Measurements from ENCODE around the gene MC1R.

Gene MC1R

GRCh38 chr16:89898201-89898967, 20.3 kb upstream of the MC1R start:
- WGBS = 97% methylated on average over 36 of the region's 36 CpGs

DNA sequence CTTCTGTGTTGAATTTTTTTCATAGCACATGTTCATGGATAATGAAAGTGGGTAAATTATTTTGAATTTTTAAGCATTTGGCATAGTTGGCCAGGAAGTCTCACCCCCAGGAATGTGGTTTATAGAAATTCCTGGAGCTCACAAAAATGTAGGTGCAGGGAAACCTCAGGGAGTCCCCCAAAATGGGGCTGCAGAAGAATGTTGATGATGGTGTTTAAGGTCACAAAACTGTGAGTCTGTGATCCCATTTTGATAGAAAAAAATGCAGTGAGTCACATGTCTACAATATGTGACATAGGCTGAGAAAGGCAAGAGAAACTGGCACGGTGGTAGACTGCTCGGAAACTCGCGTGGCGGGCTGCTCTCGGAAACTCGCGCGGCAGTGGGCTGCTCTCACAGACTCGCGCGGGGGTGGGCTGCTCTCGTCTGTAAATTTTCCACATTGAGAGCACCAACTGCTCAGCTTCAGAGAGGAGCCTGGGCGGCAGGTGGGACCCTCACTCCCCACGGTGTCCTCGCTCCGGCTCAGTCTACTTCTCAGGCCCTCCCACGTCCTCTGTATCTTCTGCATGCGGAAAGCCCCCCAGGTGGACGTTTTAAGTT, 18.7 kb upstream of the MC1R start:
- Histone ChIP-seq H3K27ac (ENCODE audit: low read depth, low read length) (no peak overlapping the region), H3K4me3 (ENCODE audit: low read length) (no peak overlapping the region), H3K27me3 (ENCODE audit: insufficient read depth, low read length) (no peaks in the 10 kb centered on the region), H3K9ac (ENCODE audit: low read depth, low read length) (no peak overlapping the region), H3K9me3 (ENCODE audit: insufficient read depth, low read depth, low read length) (no peaks in the 10 kb centered on the region), H3K4me1 (ENCODE audit: insufficient read depth, low read length) (no peaks in the 10 kb centered on the region), H3K36me3 (ENCODE audit: insufficient read depth, low read length) (peaks cover 72% of the 10 kb centered on the region)
- 96% methylated on average over 20 of the region's 20 CpGs for WGBS

More at GRCh38 chr16:89898201-89898967, 20.3 kb upstream of the MC1R start:
- H3K4me3 ChIP-seq (ENCODE audit: low read length) = no peak overlapping the region
- no peak overlapping the region for H3K9ac ChIP-seq (ENCODE audit: low read depth, low read length)
- H3K4me1 ChIP-seq (ENCODE audit: insufficient read depth, low read length) = no peaks in the 10 kb centered on the region
- H3K9me3 ChIP-seq (ENCODE audit: insufficient read depth, low read depth, low read length) = no peaks in the 10 kb centered on the region
- H3K27me3 ChIP-seq (ENCODE audit: insufficient read depth, low read length) = no peaks in the 10 kb centered on the region
- H3K27ac ChIP-seq (ENCODE audit: low read depth, low read length) = no peak overlapping the region
- H3K36me3 ChIP-seq (ENCODE audit: insufficient read depth, low read length) = peaks cover 72% of the 10 kb centered on the region

DNA sequence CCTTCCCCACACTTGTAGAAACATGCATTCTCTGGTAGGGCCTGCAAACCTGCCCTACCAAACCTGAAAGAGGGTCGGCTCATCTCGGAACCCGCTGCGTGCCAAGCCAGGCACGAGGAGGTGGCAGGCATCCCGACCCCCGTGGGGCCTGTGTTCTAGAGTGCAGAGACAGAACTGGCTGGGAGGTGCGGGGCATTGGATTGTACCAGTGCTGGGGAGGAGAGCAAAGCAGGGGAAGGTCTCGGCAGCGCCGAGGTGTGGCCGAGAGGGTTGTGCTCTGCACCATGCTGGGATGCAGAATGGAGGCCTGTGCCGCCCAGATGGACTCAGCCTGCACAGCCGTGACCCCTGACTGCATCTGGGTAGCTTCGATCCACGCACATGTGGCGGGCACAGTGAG, 17.8 kb upstream of the MC1R start:
- no peak overlapping the region for H3K9ac ChIP-seq (ENCODE audit: low read depth, low read length)
- peaks cover 74% of the 10 kb centered on the region for H3K36me3 ChIP-seq (ENCODE audit: insufficient read depth, low read length)
- no peaks in the 10 kb centered on the region for H3K9me3 ChIP-seq (ENCODE audit: insufficient read depth, low read depth, low read length)
- no peaks in the 10 kb centered on the region for H3K27me3 ChIP-seq (ENCODE audit: insufficient read depth, low read length)
- no peaks in the 10 kb centered on the region for H3K4me1 ChIP-seq (ENCODE audit: insufficient read depth, low read length)
- WGBS = 95% methylated on average over 17 of the region's 17 CpGs
- no peak overlapping the region for H3K27ac ChIP-seq (ENCODE audit: low read depth, low read length)
- no peak overlapping the region for H3K4me3 ChIP-seq (ENCODE audit: low read length)

- H3K27ac ChIP-seq (ENCODE audit: low read depth, low read length) = no peak overlapping the region
- 96% methylated on average over 11 of the region's 11 CpGs for WGBS
- no peak overlapping the region for H3K4me3 ChIP-seq (ENCODE audit: low read length)
- H3K27me3 ChIP-seq (ENCODE audit: insufficient read depth, low read length) = no peaks in the 10 kb centered on the region
- H3K4me1 ChIP-seq (ENCODE audit: insufficient read depth, low read length) = no peaks in the 10 kb centered on the region
- H3K36me3 ChIP-seq (ENCODE audit: insufficient read depth, low read length) = peaks cover 73% of the 10 kb centered on the region
- H3K9ac ChIP-seq (ENCODE audit: low read depth, low read length) = no peak overlapping the region
- H3K9me3 ChIP-seq (ENCODE audit: insufficient read depth, low read depth, low read length) = peaks cover 2% of the 10 kb centered on the region; the same call in 1 of the 2 replicates
Observed at GRCh38 chr16:89902980-89903379, 15.7 kb upstream of the MC1R start.

- Histone ChIP-seq H3K9me3 (ENCODE audit: insufficient read depth, low read depth, low read length) (peaks cover 2% of the 10 kb centered on the region; the same call in 1 of the 2 replicates), H3K4me3 (ENCODE audit: low read length) (no peak overlapping the region), H3K36me3 (ENCODE audit: insufficient read depth, low read length) (peaks cover 70% of the 10 kb centered on the region)
Observed at GRCh38 chr16:89903908-89904515, 14.7 kb upstream of the MC1R start.

DNA sequence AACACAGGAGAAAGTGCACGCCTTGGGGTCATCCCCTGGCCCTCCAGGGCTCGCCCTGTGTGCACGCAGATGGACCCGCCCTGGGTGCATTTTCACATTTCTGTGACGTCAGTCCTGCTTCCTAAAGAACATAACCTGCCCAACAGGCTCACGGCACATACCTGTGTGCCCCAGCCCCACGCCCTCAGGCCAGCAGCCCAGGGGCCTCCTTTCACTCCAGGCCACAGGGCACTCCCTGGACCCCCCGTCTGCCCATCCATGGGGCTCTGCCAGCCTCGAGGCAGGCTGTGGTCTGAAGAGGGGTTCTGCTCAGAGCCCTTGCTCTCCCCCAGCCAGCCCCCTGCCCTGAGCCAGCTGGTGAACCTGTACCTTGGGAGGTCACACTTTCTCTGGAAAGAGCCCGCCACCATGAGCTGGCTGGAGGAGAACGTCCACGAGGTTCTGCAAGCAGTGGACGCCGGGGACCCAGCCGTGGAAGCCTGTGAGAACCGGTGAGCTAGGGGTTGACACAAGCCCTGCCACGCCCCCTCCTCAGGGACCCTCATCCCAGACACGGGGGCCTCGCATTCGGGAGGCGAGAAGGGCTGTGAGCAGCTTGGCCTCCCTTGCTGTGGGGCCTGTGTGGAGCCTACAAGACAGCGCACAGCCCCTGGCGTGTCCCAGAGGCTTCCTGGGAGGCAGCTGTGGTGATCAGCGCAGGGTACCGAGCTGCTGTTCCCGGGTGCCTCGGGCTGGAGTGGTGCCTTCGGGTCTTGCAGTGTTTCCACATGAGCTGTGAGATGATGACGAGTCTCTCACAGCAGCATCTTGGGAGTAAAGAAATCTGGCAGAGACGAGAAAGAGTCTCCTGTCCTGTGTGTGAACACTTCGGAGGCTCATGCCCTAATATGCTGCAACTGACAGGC, 13.8 kb upstream of the MC1R start:
- Histone ChIP-seq H3K9ac (ENCODE audit: low read depth, low read length) (no peak overlapping the region), H3K36me3 (ENCODE audit: insufficient read depth, low read length) (peaks cover 66% of the 10 kb centered on the region), H3K4me3 (ENCODE audit: low read length) (no peak overlapping the region), H3K27ac (ENCODE audit: low read depth, low read length) (no peak overlapping the region), H3K9me3 (ENCODE audit: insufficient read depth, low read depth, low read length) (peaks cover 2% of the 10 kb centered on the region; the same call in 1 of the 2 replicates), H3K4me1 (ENCODE audit: insufficient read depth, low read length) (no peaks in the 10 kb centered on the region; the same call in 1 of the 2 replicates), H3K27me3 (ENCODE audit: insufficient read depth, low read length) (no peaks in the 10 kb centered on the region)
- WGBS = 94% methylated on average over 31 of the region's 31 CpGs

More at GRCh38 chr16:89903908-89904515, 14.7 kb upstream of the MC1R start:
- Histone ChIP-seq H3K9ac (ENCODE audit: low read depth, low read length) (no peak overlapping the region), H3K4me1 (ENCODE audit: insufficient read depth, low read length) (no peaks in the 10 kb centered on the region), H3K27me3 (ENCODE audit: insufficient read depth, low read length) (no peaks in the 10 kb centered on the region), H3K27ac (ENCODE audit: low read depth, low read length) (no peak overlapping the region)
- 96% methylated on average over 19 of the region's 19 CpGs for WGBS

- Histone ChIP-seq H3K36me3 (ENCODE audit: insufficient read depth, low read length) (peaks cover 58% of the 10 kb centered on the region), H3K9ac (ENCODE audit: low read depth, low read length) (no peak overlapping the region), H3K4me1 (ENCODE audit: insufficient read depth, low read length) (no peaks in the 10 kb centered on the region; the same call in 1 of the 2 replicates), H3K4me3 (ENCODE audit: low read length) (no peak overlapping the region), H3K27me3 (ENCODE audit: insufficient read depth, low read length) (no peaks in the 10 kb centered on the region), H3K27ac (ENCODE audit: low read depth, low read length) (no peak overlapping the region), H3K9me3 (ENCODE audit: insufficient read depth, low read depth, low read length) (peaks cover 2% of the 10 kb centered on the region; the same call in 1 of the 2 replicates)
- WGBS = 95% methylated on average over 23 of the region's 23 CpGs
Observed at GRCh38 chr16:89905511-89906139, 13.0 kb upstream of the MC1R start.

DNA sequence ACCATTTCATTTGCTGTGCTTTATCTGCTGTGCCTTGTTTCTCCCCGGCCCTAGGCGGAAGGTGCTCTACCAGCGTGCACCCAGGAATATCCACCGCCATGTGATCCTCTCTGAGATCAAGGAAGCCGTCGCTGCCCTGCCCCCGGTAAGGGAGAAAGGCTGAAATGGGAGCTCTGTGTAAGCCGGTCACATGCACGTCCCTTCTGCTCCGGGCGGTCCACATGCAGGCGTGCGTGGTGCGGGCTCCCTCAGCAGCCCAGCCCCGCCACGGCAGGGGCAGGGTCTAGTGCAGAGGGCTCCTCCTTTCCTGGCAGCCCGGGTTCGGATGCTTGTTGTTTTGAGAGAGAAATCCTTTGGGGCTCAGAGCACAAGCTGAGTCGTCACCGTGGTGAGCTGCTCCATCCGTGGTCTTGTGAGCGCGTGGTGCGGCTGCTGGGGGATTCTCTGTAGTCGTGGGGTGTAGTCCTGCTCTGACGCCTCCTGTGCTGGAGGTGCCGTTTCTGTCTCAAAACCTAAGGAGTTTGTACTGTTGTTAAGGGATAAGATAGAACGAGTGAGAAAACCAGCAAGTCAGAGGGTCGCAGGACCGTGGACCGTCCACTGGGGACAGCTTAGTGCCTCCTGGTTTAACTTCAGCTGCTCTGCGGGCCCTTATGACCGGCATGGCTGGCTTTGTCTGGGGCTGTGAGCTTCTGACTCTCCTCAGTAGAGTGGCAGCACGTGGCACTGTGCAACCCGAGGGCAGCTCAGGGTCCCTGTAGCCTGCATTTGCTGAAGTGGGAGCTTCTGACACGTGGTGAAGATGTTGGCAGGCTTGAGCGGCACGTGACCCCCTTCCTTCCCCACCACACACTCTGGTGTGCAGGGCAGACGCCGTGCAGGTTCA, 12.3 kb upstream of the MC1R start:
- Histone ChIP-seq H3K27ac (ENCODE audit: low read depth, low read length) (no peak overlapping the region), H3K4me1 (ENCODE audit: insufficient read depth, low read length) (no peaks in the 10 kb centered on the region; the same call in 1 of the 2 replicates), H3K4me3 (ENCODE audit: low read length) (no peak overlapping the region), H3K27me3 (ENCODE audit: insufficient read depth, low read length) (no peaks in the 10 kb centered on the region), H3K9ac (ENCODE audit: low read depth, low read length) (no peak overlapping the region), H3K9me3 (ENCODE audit: insufficient read depth, low read depth, low read length) (peaks cover 2% of the 10 kb centered on the region; the same call in 1 of the 2 replicates), H3K36me3 (ENCODE audit: insufficient read depth, low read length) (peaks cover 56% of the 10 kb centered on the region)
- WGBS = 95% methylated on average over 40 of the region's 40 CpGs

DNA sequence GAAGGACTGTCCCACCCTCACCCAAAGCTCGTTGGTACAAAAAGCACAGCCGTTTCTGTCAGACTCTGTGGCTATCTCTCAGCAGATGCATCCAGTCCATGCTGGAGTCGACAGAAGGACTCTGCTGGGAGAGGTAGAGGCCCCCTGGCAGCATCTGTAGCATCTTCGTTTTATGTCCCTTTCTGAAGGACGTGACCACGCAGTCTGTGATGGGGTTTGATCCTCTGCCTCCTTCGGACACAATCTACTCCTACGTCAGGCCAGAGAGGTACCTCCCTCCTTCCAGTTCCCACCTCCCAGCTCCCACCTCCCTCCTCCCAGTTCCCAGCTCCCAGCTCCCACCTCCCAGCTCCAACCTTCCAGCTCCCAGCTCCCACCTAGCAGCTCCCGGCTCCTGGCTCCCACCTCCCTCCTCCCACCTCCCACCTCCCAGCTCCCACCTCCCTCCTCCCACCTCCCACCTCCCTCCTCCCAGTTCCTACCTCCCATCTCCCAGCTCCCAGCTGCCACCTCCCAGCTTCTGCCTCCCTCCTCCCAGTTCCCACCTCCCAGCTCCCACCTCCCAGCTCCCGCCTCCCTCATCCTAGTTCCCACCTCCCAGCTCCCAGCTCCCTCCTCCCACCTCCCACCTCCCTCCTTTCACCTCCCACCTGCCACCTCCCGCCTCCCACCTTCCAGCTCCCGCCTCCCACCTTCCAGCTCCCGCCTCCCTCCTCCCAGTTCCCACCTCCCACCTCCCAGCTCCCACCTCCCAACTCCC, 11.4 kb upstream of the MC1R start:
- Histone ChIP-seq H3K36me3 (ENCODE audit: insufficient read depth, low read length) (peaks cover 56% of the 10 kb centered on the region), H3K27ac (ENCODE audit: low read depth, low read length) (no peak overlapping the region), H3K27me3 (ENCODE audit: insufficient read depth, low read length) (no peaks in the 10 kb centered on the region), H3K4me3 (ENCODE audit: low read length) (no peak overlapping the region), H3K9ac (ENCODE audit: low read depth, low read length) (no peak overlapping the region), H3K4me1 (ENCODE audit: insufficient read depth, low read length) (no peaks in the 10 kb centered on the region; the same call in 1 of the 2 replicates), H3K9me3 (ENCODE audit: insufficient read depth, low read depth, low read length) (peaks cover 2% of the 10 kb centered on the region; the same call in 1 of the 2 replicates)
- 98% methylated on average over 10 of the region's 13 CpGs for WGBS

Measured in HUES64 (cell line).